GM18951 (cell line): ENCODE data around the gene CENPO.

Experiments used
- POLR2A ChIP-seq: IDR thresholded peaks from 4 replicates; pipeline ENCODE4 v1.6.1; 2011; ENCODE audit warnings: mild to moderate bottlenecking; ENCODE audit not compliant: insufficient read length, insufficient read depth; ENCODE audit errors: extremely low read depth
- in situ Hi-C: fragments of 300-500 bp; cut with MboI; formaldehyde crosslinking; loops from one replicate; pipeline ENCODE4 v1.12.0; 2022; ENCODE audit warnings: low sequenced_read_pairs, mixed read lengths, inconsistent platforms; ENCODE audit not compliant: unreplicated experiment

Gene CENPO

GRCh38 chr2:24824966-24825882 lies 32.0 kb downstream of the CENPO start:
- in situ Hi-C loops = loop anchor here (5.0 kb wide), 1 partner anchor 408 kb away; no protein-coding TSS in a partner anchor
- TF ChIP-seq POLR2A = no peak

- no peak for TF ChIP-seq POLR2A
- in situ Hi-C loops = no loop called here
Measured at GRCh38 chr2:24825883-24826772, 32.9 kb downstream of the CENPO start.

- TF ChIP-seq POLR2A = no peak
- in situ Hi-C loops = no loop called here
Measured at GRCh38 chr2:24826773-24827145, 33.5 kb downstream of the CENPO start.

GRCh38 chr2:24827321-24828237 lies 34.4 kb downstream of the CENPO start:
- no peak for TF ChIP-seq POLR2A
- in situ Hi-C loops = no loop called here

- in situ Hi-C loops = no loop called here
Measured at GRCh38 chr2:24828238-24828996, 35.2 kb downstream of the CENPO start.

GRCh38 chr2:24830351-24830750 lies 37.1 kb downstream of the CENPO start:
- in situ Hi-C loops = no loop called here
- TF ChIP-seq POLR2A = no peak

More at GRCh38 chr2:24828238-24828996, 35.2 kb downstream of the CENPO start:
- no peak for TF ChIP-seq POLR2A

- no peak for TF ChIP-seq POLR2A
- in situ Hi-C loops = no loop called here
Measured at GRCh38 chr2:24830786-24831185, 37.6 kb downstream of the CENPO start.

GRCh38 chr2:24831221-24832072 lies 38.2 kb downstream of the CENPO start:
- in situ Hi-C loops = no loop called here
- TF ChIP-seq POLR2A = no peak

GRCh38 chr2:24832073-24832461 lies 38.8 kb downstream of the CENPO start:
- in situ Hi-C loops = no loop called here
- no peak for TF ChIP-seq POLR2A

- in situ Hi-C loops = no loop called here
- TF ChIP-seq POLR2A = no peak
Measured at GRCh38 chr2:24832521-24832920, 39.3 kb downstream of the CENPO start.
